ENCODE results near the gene STARD9. TPM values are rescaled to one million over a fixed set of nuclear protein-coding genes. Genes with fewer than 3 reads are reported as not detected.
"Not testable (repeated sequence)": the region's sequence is repeated elsewhere in the genome, so short reads cannot be mapped to it uniquely, and the experiment has no call there.

Gene STARD9
- total RNA-seq, 2 donors from 2014 or later, result 8.9 to 22.6 TPM

GRCh38 chr15:42766109-42766508 is 190.7 kb downstream of the STARD9 start:
- H3K36me3 Mint-ChIP-seq, result peaks cover 40% of the 10 kb centered on the region
- H3K9me3 Mint-ChIP-seq, result peaks cover 12% of the 10 kb centered on the region
- not testable (repeated sequence) for ATAC-seq

More at GRCh38 chr15:42766109-42766508, 190.7 kb downstream of the STARD9 start:
- not testable (repeated sequence) for DNase-seq (ENCODE audit: low spot score); H3K27me3 Mint-ChIP-seq; H3K27ac Mint-ChIP-seq; H3K4me1 Mint-ChIP-seq (ENCODE audit: low read depth in 2 of 2); H3K4me3 Mint-ChIP-seq

Other genes starting within 250 kb of the STARD9 start
- gene CAPN3, start 216.1 kb upstream of the STARD9 start, total RNA-seq, result 1 to 10 TPM; 2.0 to 5.8 TPM
- 10 to 100 TPM; 53.5 to 55.9 TPM for gene ZNF106, start 84.5 kb upstream of the STARD9 start, total RNA-seq
- 10 to 100 TPM; 59.2 to 72.6 TPM for gene SNAP23, start 80.0 kb upstream of the STARD9 start, total RNA-seq
- gene LRRC57, start 26.8 kb upstream of the STARD9 start, total RNA-seq, result 10 to 100 TPM; 25.4 to 41.3 TPM
- 10 to 100 TPM; 29.4 to 36.4 TPM for gene HAUS2, start 26.8 kb upstream of the STARD9 start, total RNA-seq
- 10 to 100 TPM; 14.9 to 30.5 TPM for gene CDAN1, start 161.5 kb downstream of the STARD9 start, total RNA-seq